NK-92 treated with Interleukin-12 subunit alpha and Interleukin-12 subunit beta, amount 100 ng/mL, for 24 hours (cell line): ENCODE measurements around the gene PIMREG.
"Not testable (repeated sequence)": the region's sequence is repeated elsewhere in the genome, so short reads cannot be mapped to it uniquely, and the experiment has no call there.

ENCODE experiments used
- DNase-seq: peaks from one replicate; lab custom pipeline; 2025; lab: John Stamatoyannopoulos, UW

PIMREG gene

GRCh38 chr17:6479622-6480302 is 35.5 kb downstream of the PIMREG start:
- DNase-seq: no peak

- no peak for DNase-seq
Observed at GRCh38 chr17:6480303-6480675, 36.0 kb downstream of the PIMREG start.

- DNase-seq: no peak
Observed at GRCh38 chr17:6482105-6482455, 37.8 kb downstream of the PIMREG start.

- not testable (repeated sequence) for DNase-seq
Observed at GRCh38 chr17:6482796-6483195, 38.5 kb downstream of the PIMREG start.

- DNase-seq: no peak
Observed at GRCh38 chr17:6483507-6483906, 39.3 kb downstream of the PIMREG start.

GRCh38 chr17:6485646-6486412 is 41.6 kb downstream of the PIMREG start:
- no peak for DNase-seq

GRCh38 chr17:6487251-6488007 is 43.2 kb downstream of the PIMREG start:
- DNase-seq: no peak

- DNase-seq: no peak
Observed at GRCh38 chr17:6488008-6488539, 43.8 kb downstream of the PIMREG start.

GRCh38 chr17:6489016-6489550 is 44.8 kb downstream of the PIMREG start:
- no peak for DNase-seq

GRCh38 chr17:6491071-6491700 is 46.9 kb downstream of the PIMREG start:
- no peak for DNase-seq

GRCh38 chr17:6492892-6493674 is 48.8 kb downstream of the PIMREG start:
- DNase-seq: no peak

GRCh38 chr17:6494239-6494941 is 50.1 kb downstream of the PIMREG start:
- DNase-seq: no peak

- DNase-seq: no peak
Observed at GRCh38 chr17:6495450-6496115, 51.3 kb downstream of the PIMREG start.

- DNase-seq: no peak
Observed at GRCh38 chr17:6496116-6496481, 51.8 kb downstream of the PIMREG start.

- no peak for DNase-seq
Observed at GRCh38 chr17:6496640-6497441, 52.6 kb downstream of the PIMREG start.

GRCh38 chr17:6497496-6498221 is 53.4 kb downstream of the PIMREG start:
- DNase-seq: no peak

- DNase-seq: no peak
Observed at GRCh38 chr17:6498356-6498755, 54.1 kb downstream of the PIMREG start.

GRCh38 chr17:6498901-6499540 is 54.8 kb downstream of the PIMREG start:
- no peak for DNase-seq
